ENCODE data around the gene R3HDM4.
"Not testable (repeated sequence)": the region's sequence is repeated elsewhere in the genome, so short reads cannot be mapped to it uniquely, and the experiment has no call there.

The R3HDM4 gene

GRCh38 chr19:890831-891230 lies 22.2 kb downstream of the R3HDM4 start:
- DNase-seq = no peak

- no peak for DNase-seq
Measured at GRCh38 chr19:889662-890295, 23.2 kb downstream of the R3HDM4 start.

GRCh38 chr19:888581-889385 lies 24.2 kb downstream of the R3HDM4 start:
- DNase-seq = no peak

- no peak for DNase-seq
Measured at GRCh38 chr19:887599-887998, 25.4 kb downstream of the R3HDM4 start.

- no peak for DNase-seq
Measured at GRCh38 chr19:887072-887471, 25.9 kb downstream of the R3HDM4 start.

- DNase-seq = no peak
Measured at GRCh38 chr19:885536-886224, 27.3 kb downstream of the R3HDM4 start.

GRCh38 chr19:884420-885211 lies 28.4 kb downstream of the R3HDM4 start:
- DNase-seq = no peak

- no peak for DNase-seq
Measured at GRCh38 chr19:883661-884211, 29.3 kb downstream of the R3HDM4 start.

- no peak for DNase-seq
Measured at GRCh38 chr19:882871-883497, 30.0 kb downstream of the R3HDM4 start.

GRCh38 chr19:881385-882071 lies 31.5 kb downstream of the R3HDM4 start:
- no peak for DNase-seq

- no peak for DNase-seq
Measured at GRCh38 chr19:879711-880438, 33.1 kb downstream of the R3HDM4 start.

GRCh38 chr19:878751-879561 lies 34.1 kb downstream of the R3HDM4 start:
- DNase-seq = not testable (repeated sequence)

- not testable (repeated sequence) for DNase-seq
Measured at GRCh38 chr19:877992-878660, 34.9 kb downstream of the R3HDM4 start.

GRCh38 chr19:876780-877314 lies 36.2 kb downstream of the R3HDM4 start:
- DNase-seq = no peak

- no peak for DNase-seq
Measured at GRCh38 chr19:876089-876488, 36.9 kb downstream of the R3HDM4 start.

GRCh38 chr19:875265-875879 lies 37.6 kb downstream of the R3HDM4 start:
- DNase-seq = no peak

- no peak for DNase-seq
Measured at GRCh38 chr19:873561-874041, 39.4 kb downstream of the R3HDM4 start.

GRCh38 chr19:873084-873483 lies 39.9 kb downstream of the R3HDM4 start:
- DNase-seq = no peak

Data from eye (tissue), 1 donor.